AG08396 (cell line): ENCODE measurements around the gene NFIB.

Experiments used
- DNase-seq: peaks from one replicate; pipeline ENCODE4 v3.0.0; 2012; ENCODE audit warnings: low spot score, mixed read lengths

Gene NFIB

DNA sequence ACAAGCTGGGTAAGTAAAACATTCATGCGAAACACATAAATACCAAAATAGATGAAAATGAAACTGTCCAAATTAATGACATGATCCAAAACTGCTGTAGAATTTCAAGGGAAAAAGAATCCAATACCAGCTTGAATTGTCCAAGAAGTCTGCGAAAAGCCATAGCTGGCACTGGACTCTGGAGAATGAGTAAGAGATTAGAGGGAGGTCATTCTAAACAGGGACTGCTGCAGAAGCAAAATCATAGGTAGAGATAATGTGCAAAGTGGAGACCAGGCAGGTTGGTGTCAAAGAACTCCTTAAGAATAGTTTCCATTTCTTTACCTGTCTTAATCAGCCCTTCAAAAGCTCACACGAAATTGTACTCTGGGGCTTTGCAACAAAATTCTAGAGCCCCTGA, 162.5 kb downstream of the NFIB start:
- no peak for DNase-seq

DNA sequence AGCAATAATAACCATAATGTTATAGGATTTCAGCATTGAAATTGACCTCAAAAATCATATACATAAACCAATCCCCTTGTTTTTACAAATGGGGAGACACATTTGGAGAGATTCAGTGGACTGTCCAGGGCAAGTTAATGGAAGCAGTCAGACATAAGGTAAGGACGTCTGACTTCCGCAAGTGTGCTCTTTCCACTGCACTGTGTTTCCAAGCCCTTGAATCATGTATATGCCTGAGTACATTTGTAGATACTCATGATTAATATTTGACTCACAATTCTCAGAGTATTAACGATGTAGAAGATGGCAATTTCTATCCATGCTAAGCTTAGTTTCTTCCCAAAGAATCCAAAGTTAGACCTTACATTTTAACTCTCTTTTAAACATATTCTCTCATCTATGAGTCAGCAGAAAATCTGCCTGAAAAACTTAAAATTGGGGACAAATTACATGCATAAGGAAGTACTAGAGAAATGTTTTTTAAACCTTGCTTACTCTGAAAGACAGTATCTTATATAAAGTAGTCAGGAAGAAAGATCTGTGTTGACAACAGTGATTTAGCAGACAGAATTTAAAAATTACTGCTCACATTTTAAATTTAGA, 165.3 kb downstream of the NFIB start:
- no peak for DNase-seq

DNA sequence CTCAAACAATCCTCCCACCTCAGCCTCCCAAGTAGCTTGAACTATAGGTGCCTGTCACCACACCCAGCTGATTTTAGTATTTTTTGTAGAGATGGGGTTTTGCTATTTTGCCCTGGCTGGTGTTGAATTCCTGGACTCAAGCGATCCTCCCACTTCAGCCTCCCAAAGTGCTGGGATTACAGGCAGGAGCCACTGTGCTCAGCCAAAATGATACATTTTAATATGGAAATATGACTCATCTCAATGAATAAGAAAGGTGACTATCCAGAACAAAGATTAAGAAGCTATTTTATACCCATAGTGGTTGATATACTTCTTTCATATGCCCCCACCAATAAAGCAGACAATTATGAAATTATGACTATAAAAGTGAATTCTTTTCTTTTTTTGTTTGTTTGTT, 166.2 kb downstream of the NFIB start:
- no peak for DNase-seq

DNA sequence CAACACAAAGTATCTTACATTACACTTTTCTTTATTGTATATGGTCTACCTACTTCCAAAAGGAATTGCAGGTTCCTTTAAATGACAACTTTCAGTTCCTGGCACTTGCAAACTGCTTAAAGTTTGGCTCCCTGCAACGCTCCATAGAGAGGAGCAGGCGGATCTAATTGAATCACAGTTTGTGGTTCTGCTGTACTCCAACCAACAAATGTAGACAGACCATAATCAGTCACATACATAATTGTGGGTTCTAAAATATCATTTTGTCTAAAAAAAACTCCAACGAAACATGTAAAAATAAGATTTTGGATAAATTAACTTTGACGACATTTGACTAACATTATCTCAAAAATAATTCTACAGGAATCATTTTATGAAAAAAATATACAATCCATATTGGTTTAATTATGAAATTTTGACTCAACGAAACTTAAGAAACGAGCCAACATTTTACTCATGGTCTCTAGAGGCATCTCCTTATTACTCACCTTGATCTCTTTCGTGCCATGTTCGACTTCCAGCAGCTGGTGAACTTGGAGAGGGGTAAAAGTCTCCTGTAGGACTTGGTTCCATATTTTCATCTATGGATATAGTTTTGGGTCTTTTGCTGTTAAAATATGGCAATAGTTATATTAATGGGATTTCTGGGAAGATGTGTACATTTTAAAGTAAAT, 167.6 kb downstream of the NFIB start:
- DNase-seq: no peak

DNA sequence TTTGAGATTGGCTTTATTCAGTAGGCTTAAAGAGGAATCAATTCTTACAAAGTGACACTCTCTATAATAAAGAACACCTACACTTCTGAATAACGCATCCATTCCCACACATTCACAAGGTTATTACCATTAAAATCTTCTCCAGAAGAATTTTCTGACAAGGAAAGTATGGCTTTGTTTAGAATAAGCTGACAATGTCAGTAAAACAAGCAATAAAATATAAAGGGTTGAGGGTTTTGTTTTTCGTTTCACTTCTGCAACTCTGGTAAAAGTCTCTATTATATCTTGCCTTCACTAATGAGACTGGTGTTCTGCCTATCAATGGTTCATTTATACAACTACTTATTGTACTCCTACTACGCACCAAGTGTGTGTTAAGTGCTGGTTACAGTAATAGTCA, 169.7 kb downstream of the NFIB start:
- no peak for DNase-seq

DNA sequence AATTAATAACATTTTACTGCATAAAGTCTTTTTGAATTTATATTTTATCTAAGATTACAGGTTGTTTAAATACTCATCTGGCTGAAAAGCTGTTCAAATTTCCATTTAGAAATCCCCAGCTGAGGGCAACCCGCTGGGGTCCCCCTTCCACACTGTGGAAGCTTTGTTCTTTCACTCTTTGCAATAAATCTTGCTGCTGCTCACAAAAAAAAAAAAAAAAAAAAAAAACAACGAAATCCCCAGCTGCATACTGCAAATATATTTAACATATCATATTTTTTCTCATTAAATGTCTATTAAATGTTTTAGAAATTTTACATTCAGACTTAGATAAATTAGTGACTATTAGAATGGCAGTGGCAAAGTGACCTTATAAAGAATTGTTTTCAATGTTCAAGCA, 172.2 kb downstream of the NFIB start:
- DNase-seq: no peak

DNA sequence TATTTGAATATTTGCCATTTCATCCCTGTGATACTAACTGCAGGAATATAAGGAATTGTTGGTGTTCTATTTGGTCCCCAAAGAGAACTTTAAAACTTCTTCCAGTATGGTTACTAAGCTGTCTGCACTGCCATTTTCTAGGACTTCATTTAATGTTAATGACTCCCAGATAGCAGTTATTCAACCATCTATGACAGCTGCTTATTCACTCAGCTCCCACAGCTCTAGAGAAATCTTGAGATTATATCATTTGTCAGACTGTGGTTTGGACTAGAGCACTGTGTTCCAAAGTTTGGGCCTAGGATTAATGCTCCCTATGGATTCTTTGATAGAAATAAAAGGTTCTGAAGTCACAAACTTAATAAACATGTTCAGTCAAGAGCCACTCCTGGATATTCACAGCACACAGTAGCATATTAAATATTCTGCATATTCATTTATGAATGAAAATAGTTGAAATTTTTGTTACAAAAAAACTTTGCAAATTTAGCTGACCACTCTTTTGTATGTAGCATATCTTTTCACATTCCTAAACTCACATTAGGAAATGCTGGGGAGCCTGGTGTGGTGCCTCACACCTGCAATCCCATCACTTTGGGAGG, 173.7 kb downstream of the NFIB start:
- no peak for DNase-seq

DNA sequence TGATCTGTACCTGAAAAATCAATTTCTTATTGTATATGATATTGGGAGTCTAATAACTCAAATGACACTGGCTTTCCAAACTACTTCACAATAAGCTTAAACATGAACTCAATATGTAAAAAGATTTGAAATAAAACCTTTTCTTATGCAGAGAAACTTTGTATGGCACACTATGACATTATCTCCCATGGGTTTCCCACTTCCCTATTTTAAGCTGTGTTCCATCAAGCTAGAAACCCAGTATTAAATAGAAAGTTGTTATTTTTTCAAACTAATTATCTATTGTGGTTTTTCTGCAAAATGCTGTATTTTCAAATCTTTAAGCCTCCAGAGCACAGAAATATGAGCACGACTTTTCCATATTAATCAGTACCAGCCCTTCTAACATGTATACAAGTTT, 174.7 kb downstream of the NFIB start:
- DNase-seq: no peak

DNA sequence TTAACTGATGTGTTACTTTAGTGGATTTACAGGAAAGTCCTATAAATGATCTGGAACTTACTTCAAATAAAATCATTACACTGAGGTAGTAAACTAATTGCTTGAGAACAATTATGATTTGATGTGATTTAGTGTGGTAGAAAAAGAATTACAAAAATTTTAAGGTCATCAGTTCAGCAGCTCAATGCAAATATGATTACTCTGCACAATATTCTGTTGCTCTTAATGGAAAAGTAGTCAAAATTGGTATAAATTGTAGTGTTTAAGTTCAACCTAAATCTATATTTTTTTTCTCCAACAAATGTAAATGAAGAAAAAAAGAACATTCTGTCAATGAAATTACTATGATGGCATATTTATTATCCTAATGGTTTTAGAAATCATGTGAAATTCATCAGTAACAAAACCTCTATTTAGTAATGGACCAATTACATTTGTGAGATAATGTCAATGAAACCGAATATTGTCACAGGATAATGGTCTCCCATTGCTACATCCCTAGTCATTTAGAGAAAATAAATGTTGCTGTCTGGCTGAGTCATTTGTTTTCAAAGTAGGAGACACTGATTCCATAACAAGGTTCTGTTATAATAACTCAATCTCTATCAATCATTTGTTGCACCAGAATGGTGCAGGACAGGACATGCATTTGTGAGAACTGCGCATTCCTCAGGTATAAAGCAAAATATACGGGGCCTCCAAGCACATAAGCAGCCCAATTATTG, 177.1 kb downstream of the NFIB start:
- DNase-seq: no peak

DNA sequence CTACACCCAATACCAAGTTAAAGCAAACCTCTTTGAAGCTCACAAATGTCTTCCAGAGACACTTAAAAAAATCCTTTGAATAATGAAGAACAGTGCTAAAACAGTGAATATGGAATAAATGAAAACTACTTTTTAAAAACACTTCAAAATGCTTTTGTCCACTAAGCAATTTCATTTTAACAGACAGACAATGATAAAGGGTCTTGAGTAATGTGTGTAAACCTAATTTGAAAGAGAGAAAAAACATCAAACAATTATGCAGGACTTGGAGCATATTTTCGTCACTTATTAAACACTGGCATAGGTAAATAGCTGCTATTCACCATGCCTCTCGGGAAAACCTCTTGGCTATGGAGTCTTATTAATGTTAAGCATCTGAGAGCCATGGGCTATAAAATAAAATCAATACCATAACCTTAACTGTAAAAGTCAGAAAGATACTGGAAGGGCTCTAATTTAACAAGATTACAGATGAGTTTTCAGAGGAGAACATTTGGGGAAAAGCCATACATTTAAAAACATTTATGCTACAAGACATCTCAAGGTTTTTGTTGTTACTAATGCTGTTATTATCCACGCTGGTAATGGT, 177.8 kb downstream of the NFIB start:
- no peak for DNase-seq

DNA sequence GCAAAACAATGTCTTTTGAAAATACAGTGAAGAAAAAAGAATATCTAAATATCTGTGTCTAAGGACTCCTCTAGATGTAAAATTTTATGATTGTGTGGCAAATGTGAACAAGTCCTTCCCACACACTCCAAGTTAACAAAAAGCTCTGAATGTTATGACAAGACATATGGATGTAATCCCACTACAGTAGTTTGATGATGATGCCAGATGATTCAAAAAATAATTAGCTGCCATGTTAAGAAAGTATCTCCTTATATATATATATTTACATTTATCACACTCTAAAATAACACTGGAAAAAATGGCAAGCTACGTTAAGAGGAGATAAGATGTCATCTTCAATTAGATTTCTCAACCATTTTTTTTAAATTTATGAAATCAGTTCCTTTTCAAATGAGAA, 178.5 kb downstream of the NFIB start:
- no peak for DNase-seq

DNA sequence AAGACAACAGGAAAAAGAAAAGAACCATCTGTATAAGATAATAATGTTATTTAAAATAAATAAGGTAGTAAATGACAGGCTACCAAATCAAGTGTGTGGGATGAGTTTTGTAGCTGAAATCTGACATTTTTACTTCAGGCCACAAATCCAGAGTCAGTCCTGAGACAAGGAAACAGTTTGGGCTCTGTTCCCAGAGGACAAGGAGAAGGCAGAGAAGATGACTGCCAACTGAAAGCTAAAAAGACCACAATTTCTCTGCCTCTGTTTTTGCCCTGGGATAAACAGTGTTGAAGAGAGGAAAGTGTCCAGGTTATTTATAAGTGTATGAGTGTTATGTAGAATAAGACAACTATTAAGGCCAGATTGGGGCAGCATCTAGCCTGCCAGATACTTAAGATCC, 180.5 kb downstream of the NFIB start:
- DNase-seq: no peak

DNA sequence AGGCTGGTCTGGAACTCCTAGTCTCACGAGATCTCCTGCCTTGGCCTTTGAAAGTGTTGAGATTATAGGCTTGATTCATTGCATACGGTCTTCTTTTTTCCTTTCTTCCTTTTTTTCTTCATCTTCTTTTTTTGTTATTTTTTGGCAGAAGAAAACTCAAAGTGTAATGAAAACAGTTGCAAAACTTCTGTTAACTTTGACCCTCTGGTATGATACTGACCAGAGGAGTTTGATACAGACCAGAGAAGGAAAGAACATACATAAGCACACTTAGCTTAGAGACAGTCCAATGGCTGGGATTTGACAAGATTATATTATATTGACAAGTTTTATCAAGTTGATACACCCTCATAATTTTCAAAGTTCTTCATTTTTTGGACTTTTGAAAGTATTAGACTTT, 181.2 kb downstream of the NFIB start:
- no peak for DNase-seq

DNA sequence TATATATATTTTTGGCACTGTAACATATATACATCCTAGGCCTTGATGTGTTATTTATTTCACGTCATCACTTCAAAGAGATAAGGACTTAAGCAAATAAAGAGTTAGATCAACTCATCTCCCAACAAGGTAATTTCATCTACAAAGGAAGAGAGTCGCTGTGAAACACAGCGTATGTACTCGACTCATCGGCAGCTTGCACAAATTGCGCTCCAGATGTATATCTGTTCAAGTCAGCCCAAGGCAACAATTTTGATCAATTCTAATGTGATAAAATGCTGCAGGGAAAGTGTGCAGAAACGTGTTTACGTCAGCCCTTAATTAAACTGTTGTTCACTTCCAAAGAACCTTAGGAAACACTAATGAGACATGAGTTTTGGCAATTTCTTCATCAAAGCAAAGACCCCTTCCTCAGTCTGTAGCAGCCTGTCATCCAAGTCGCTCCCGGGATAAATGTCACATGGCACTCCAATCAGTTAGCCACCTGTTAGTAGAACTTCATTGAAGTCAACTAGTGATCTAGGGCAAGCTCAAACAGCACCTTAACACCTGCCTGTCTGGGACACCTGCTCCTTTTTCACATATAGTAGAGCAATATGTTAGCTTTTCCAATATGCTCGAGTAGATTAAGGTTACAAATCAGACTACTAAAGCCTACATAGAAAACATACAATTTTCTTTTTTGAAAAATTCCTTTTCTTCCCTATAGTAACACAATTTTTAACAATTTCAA, 182.4 kb downstream of the NFIB start:
- DNase-seq: no peak

DNA sequence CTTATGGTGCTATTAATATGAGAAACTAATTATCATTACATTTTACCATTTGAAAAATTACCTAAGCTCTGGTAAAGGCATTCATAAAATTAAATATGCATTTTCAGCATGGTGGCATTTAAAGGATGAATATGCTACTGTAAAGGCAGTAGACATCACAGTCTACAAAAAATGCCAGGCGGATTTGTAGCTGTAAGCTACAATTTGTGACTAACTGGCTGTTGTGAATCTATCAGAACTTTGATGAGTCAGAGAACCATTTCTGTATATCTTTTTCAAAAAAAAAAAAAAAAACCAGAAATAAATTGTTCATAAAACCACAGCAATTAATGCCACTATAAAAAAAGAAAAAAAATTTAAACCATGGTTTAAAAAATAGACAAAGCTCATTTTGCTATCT, 186.3 kb downstream of the NFIB start:
- DNase-seq: no peak

DNA sequence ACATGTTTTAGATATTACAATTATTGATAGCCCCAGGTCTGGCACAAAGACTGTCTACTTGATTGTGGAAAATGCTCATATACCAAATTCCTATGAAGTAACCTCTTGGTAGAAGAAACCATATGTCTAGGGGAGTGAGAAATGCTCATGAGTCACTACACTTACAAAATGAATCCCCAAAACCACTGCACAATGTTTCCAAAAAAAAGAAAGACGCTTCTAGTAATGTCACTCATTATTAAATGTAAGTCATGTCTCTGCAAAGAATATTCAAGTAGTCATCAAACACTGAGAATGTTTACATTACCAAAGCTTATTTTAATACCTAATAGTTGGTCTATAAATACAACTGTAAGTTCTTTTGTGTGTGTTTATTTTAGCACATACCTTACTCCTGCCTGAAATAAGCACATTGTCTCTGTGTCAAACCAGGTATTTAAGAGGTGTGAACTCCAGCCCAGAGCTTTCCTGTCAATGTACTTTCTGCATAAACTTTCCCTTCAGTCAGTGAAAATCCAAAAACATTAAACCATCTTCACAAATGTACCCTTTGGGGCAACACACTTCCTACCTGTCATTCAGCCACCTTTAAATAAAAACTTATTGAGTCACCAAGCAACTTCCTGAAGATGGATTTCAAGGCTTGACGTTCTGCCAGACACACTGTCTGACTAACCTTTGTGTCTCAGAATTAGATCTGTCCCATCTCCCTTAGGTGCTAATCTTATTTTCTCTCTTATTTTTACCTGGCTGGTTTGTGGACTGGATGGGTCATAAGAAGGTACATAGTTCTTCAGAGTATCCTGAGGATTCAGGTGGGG, 194.0 kb downstream of the NFIB start:
- no peak for DNase-seq

DNA sequence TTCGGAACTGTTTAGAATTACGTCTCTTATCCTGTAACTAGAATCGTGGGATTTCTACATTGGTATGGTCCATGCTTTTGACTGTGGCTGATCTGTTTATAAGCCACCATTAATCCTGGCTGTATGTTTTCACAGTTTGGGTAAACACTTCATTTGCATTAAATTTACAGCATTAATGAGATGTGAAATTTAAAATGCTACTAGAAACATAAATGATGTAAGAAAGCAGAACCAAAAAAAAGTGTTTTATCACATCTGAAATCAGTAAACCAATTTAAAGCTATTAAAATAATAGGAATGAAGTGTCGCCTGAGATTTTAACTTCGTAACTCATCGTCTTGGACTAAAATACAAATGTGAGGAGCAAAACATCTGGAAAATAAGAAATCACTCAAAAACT, 201.7 kb downstream of the NFIB start:
- no peak for DNase-seq

DNA sequence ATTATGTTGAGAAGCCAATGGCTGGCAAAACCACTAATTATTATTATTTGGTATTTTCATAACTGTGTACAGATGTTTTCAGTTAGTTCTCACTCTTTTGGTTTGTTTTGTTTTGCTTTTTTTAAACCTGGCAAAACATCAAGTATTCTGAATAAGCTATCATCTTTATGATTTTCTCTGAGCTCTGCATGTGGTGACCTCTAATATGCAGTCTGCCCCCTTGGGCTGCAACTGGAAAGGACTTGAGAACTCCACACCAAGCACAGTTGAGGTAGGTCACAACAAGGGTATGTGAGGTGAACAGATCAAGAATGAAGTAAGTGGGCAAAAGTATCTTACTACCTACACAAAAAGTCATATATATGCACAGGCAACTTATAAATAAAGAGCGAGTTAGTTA, 202.2 kb downstream of the NFIB start:
- no peak for DNase-seq

DNA sequence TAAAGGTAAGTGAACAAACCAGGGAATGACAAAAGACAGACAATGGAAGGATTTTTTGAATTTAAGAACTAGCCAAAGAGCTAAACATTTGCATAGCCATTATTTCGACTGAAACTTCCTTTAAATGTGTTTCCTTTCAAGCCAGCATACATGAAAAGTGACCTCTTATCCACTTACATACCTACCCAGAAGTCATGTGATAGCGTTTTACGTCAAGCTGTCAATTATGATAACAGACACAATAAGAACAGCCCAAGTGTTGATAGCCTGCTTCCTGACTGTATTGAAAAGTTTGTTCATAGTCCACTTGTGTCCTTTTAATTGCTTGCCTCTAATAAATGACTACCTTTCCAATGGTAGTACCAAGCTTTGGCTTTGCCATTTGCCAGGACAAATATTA, 206.0 kb downstream of the NFIB start:
- no peak for DNase-seq

DNA sequence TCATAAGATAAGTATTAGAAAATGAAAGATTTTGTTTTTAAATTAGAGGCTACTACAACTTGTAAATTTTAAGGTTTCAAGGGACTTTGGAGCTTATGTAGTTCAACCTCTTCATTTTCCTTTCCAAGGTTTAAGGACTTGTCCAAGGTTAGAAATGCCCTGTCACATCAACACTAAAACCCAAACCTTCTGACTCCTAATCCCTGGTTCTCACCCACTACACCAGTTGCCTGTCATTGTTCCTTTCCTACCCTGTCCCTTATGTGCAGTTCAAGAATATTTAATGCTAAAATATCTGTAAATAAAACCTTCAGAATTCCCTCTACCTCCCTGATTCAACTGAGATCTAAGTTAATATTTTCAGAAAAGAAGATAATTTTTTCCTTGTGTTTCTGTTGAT, 206.4 kb downstream of the NFIB start:
- no peak for DNase-seq

DNA sequence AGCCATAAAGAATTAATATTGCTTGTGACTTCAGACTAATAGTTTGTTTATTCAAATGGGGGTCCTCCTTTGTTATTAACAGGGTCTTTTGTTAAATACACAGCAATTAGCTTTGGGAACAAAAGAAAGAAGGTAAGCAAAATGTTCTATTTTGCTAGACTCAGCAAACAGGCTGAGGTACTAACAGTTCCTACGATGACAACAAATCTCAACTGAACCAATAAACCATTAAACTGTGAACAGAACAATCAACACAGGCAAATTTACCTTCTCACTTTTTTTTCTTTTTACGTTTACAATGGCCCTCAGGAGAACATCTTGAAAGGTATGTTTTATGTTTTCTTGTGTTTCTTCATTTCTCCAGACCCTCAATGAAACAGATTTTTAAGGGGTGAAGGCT, 207.2 kb downstream of the NFIB start:
- DNase-seq: no peak
